MM.1S (cell line): Measurements from ENCODE around the gene EXOC3.

ENCODE experiments used
- DNase-seq: peaks from one replicate; pipeline ENCODE4 v3.0.0-alpha.2; 2015
- H2AFZ ChIP-seq: fragments of 300-600 bp; sonication (generic); 2 replicates; pipeline ENCODE4 v1.6.0; 2016; ENCODE audit warnings: antibody characterized with exemption, low read length
- H3F3A ChIP-seq: fragments of 300-600 bp; sonication (generic); 2 replicates; pipeline ENCODE4 v1.6.1; 2016; ENCODE audit warnings: mild to moderate bottlenecking, antibody characterized with exemption, low read length, moderate library complexity, mixed read lengths; ENCODE audit not compliant: insufficient read depth
- H3K27ac ChIP-seq: fragments of 300-600 bp; sonication (generic); 2 replicates; pipeline ENCODE4 v1.5.1; 2016; ENCODE audit warnings: mild to moderate bottlenecking, low read length
- H3K27me3 ChIP-seq: fragments of 300-600 bp; sonication (generic); replicated peaks from 2 replicates; pipeline ENCODE4 v1.6.0; 2016; ENCODE audit warnings: low read length; ENCODE audit not compliant: insufficient read depth
- H3K36me3 ChIP-seq: fragments of 300-600 bp; sonication (generic); replicated peaks from 2 replicates; pipeline ENCODE4 v1.6.1; 2016; ENCODE audit warnings: mild to moderate bottlenecking, low read length, mixed read lengths; ENCODE audit not compliant: insufficient read depth
- H3K4me1 ChIP-seq: fragments of 300-600 bp; sonication (generic); 2 replicates; pipeline ENCODE4 v1.6.1; 2016; ENCODE audit warnings: low read length, mixed read lengths
- H3K4me2 ChIP-seq: fragments of 300-600 bp; sonication (generic); 2 replicates; pipeline ENCODE4 v1.6.0; 2016; ENCODE audit warnings: low read depth, low read length
- H3K4me3 ChIP-seq: fragments of 300-600 bp; sonication (generic); 2 replicates; pipeline ENCODE4 v1.5.1; 2016; ENCODE audit warnings: low read length, mixed read lengths
- H3K79me2 ChIP-seq: fragments of 300-600 bp; sonication (generic); 2 replicates; pipeline ENCODE4 v1.6.1; 2016; ENCODE audit warnings: mixed run types, low read length, mixed read lengths
- H3K9ac ChIP-seq: fragments of 300-600 bp; sonication (generic); 2 replicates; pipeline ENCODE4 v1.6.1; 2016; ENCODE audit warnings: low read length, mixed read lengths
- H3K9me2 ChIP-seq: fragments of 300-600 bp; sonication (generic); replicated peaks from 2 replicates; pipeline ENCODE4 v1.6.1; 2016; ENCODE audit warnings: mild to moderate bottlenecking, low read length, mixed read lengths; ENCODE audit not compliant: insufficient read depth
- H3K9me3 ChIP-seq: fragments of 300-600 bp; sonication (generic); replicated peaks from 2 replicates; pipeline ENCODE4 v1.6.1; 2016; ENCODE audit warnings: mild to moderate bottlenecking, low read length, mixed read lengths; ENCODE audit not compliant: insufficient read depth
- H4K20me1 ChIP-seq: fragments of 300-600 bp; sonication (generic); 2 replicates; pipeline ENCODE4 v1.6.1; 2016; ENCODE audit warnings: mild to moderate bottlenecking, low read length, moderate library complexity, mixed read lengths; ENCODE audit not compliant: insufficient read depth
- CTCF ChIP-seq: fragments of 300-600 bp; sonication (generic); IDR thresholded peaks from 2 replicates; pipeline ENCODE4 v1.5.1; 2016; ENCODE audit warnings: antibody characterized with exemption, low read length, mixed read lengths
- EZH2 ChIP-seq: fragments of 300-600 bp; sonication (generic); optimal IDR thresholded peaks from 2 replicates; pipeline ENCODE3; 2017; ENCODE audit warnings: low read depth, mild to moderate bottlenecking, antibody characterized with exemption, low read length, mixed read lengths
- EZH2phosphoT487 ChIP-seq: fragments of 300-600 bp; sonication (generic); IDR thresholded peaks from 2 replicates; pipeline ENCODE4 v1.6.1; 2018; ENCODE audit warnings: antibody characterized with exemption, low read length

EXOC3 gene

DNA sequence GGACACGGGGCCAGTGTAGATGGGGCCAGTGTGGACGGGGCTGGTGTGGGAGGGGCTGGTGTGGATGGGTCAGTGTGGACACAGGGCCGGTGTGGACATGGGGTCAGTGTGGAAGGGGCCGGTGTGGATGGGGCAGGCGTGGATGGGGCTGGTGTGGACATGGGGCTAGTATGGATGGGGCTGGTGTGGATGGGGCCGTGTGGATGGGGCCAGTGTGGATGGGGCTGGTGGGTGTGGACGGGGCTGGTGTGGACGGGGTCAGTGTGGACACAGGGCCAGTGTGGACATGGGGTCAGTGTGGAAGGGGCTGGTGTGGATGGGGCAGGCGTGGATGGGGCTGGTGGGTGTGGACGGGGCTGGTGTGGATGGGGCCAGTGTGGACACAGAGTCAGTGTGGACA is 57.5 kb downstream of the EXOC3 start:
- no peaks in the 10 kb centered on the region for H4K20me1 ChIP-seq
- H2AFZ ChIP-seq: no peak overlapping the region
- H3K4me1 ChIP-seq: no peaks in the 10 kb centered on the region
- no peaks in the 10 kb centered on the region for H3F3A ChIP-seq
- no peak overlapping the region for H3K9ac ChIP-seq
- no peak overlapping the region for H3K27ac ChIP-seq
- H3K79me2 ChIP-seq: no peaks in the 10 kb centered on the region
- no peak for DNase-seq
- H3K36me3 ChIP-seq: no peaks in the 10 kb centered on the region
- no peaks in the 10 kb centered on the region for H3K9me3 ChIP-seq
- H3K9me2 ChIP-seq: no peaks in the 10 kb centered on the region
- peaks cover 88% of the 10 kb centered on the region for H3K27me3 ChIP-seq
- no peak overlapping the region for H3K4me3 ChIP-seq
- TF ChIP-seq EZH2phosphoT487 (no peak), EZH2 (no peak), CTCF (no peak)
- H3K4me2 ChIP-seq: no peak overlapping the region

DNA sequence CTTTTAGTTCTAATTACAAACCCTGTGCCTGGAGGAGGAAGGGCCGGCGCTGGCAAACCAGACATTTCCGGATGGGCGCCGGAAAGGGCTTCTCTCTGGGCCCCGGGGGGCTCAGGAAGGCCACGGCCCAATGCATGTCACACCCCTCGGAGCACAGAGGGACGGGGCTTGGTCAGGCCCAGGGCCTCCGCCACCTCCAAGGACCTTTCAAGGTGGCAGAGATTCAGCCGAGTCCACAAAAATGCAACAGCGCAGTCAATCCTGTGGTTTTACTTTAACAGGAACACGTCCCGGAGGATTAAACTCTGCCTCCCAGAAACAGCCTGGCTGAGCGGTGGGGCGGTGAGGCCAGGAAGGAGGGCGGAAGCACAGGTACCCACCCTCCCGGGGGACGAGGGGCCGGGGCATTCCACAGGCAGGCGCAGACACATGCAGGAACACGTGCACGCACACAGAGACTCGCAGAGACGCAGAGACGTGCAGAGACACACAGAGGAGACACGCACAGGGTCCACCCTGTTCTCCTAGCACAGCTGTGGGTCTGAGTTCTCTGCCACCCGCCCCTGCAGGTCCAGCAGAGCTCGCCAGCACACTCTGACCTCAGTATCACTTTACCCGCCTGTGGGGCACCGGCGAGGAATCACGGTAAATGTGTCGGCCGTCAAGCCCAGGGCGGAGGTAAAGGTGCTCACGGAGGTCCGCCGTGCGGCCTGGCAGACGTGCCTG is 58.3 kb downstream of the EXOC3 start:
- TF ChIP-seq CTCF (no peak), EZH2 (no peak), EZH2phosphoT487 (no peak)
- H3K79me2 ChIP-seq: no peaks in the 10 kb centered on the region
- no peaks in the 10 kb centered on the region for H3K9me2 ChIP-seq
- H2AFZ ChIP-seq: no peak overlapping the region
- H3K36me3 ChIP-seq: no peaks in the 10 kb centered on the region
- H3K4me3 ChIP-seq: no peak overlapping the region
- H3K4me1 ChIP-seq: no peaks in the 10 kb centered on the region
- H3K4me2 ChIP-seq: no peak overlapping the region
- H3K27me3 ChIP-seq: peaks cover 88% of the 10 kb centered on the region
- no peak overlapping the region for H3K9ac ChIP-seq
- no peak for DNase-seq
- no peaks in the 10 kb centered on the region for H3K9me3 ChIP-seq
- H3K27ac ChIP-seq: no peak overlapping the region
- H3F3A ChIP-seq: no peaks in the 10 kb centered on the region
- no peaks in the 10 kb centered on the region for H4K20me1 ChIP-seq

- Histone ChIP-seq H3K9ac (no peak overlapping the region), H3K9me2 (no peaks in the 10 kb centered on the region), H3K27me3 (peaks cover 86% of the 10 kb centered on the region), H2AFZ (no peak overlapping the region), H3F3A (no peaks in the 10 kb centered on the region), H3K79me2 (no peaks in the 10 kb centered on the region), H3K4me1 (no peaks in the 10 kb centered on the region), H4K20me1 (no peaks in the 10 kb centered on the region), H3K27ac (no peak overlapping the region), H3K4me2 (no peak overlapping the region), H3K36me3 (no peaks in the 10 kb centered on the region), H3K9me3 (no peaks in the 10 kb centered on the region), H3K4me3 (no peak overlapping the region)
- TF ChIP-seq EZH2 (no peak), EZH2phosphoT487 (no peak), CTCF (no peak)
- DNase-seq: no peak
Observed at GRCh38 chr5:501831-502184, 58.8 kb downstream of the EXOC3 start.
